ENCODE measurements around the gene GNPTAB. TPM values are rescaled to one million over a fixed set of nuclear protein-coding genes. Genes with fewer than 3 reads are reported as not detected.
A peak's percentile ranks its signal among the peaks of the same experiment; 100 is the strongest.

The GNPTAB gene
- total RNA-seq, 4 donors from 2014 or later, result 27.1 to 91.6 (median 31.3) TPM

GRCh38 chr12:101732318-101732717 lies 98.4 kb downstream of the GNPTAB start:
- no peaks in the 10 kb centered on the region for H3K9me3 ChIP-seq
- H3K4me3 ChIP-seq, result no peak overlapping the region
- TF ChIP-seq POLR2A (IDR thresholded peaks at IDR 0.05), result no peak
- TF ChIP-seq, protein P1, sequence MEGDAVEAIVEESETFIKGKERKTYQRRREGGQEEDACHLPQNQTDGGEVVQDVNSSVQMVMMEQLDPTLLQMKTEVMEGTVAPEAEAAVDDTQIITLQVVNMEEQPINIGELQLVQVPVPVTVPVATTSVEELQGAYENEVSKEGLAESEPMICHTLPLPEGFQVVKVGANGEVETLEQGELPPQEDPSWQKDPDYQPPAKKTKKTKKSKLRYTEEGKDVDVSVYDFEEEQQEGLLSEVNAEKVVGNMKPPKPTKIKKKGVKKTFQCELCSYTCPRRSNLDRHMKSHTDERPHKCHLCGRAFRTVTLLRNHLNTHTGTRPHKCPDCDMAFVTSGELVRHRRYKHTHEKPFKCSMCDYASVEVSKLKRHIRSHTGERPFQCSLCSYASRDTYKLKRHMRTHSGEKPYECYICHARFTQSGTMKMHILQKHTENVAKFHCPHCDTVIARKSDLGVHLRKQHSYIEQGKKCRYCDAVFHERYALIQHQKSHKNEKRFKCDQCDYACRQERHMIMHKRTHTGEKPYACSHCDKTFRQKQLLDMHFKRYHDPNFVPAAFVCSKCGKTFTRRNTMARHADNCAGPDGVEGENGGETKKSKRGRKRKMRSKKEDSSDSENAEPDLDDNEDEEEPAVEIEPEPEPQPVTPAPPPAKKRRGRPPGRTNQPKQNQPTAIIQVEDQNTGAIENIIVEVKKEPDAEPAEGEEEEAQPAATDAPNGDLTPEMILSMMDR (IDR thresholded peaks at IDR 0.05), result no peak
- no peaks in the 10 kb centered on the region for H3K27me3 ChIP-seq
- H3K27ac ChIP-seq, result no peak overlapping the region
- peaks cover 0 to 51% (median 0%) of the 10 kb centered on the region in 3 donors for H3K36me3 ChIP-seq
- DNase-seq, result no peak
- H3K4me1 ChIP-seq, result no peaks in the 10 kb centered on the region

DNA sequence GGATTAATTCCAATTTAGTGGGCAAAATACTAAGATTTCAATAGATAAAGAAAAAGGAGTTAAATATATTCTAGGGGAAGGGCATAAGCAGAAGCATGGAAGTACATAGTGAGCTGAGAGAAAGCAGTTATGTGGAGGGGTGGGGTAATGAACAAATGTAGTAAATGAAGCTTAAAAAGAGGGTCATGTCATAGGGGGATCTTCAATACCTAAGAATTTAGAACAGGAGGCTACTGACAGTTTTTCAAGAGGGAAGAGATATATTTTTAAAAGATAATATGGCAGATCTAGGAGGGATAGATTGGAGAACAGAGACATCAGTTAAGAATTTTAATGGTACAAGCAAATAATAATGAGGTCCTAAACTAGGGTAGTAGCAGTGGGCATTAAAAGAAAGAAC lies 100.9 kb downstream of the GNPTAB start:
- H3K27me3 ChIP-seq, result no peaks in the 10 kb centered on the region
- no peak overlapping the region for H3K4me3 ChIP-seq
- no peak for TF ChIP-seq POLR2A (IDR thresholded peaks at IDR 0.05)
- TF ChIP-seq, protein P1 (IDR thresholded peaks at IDR 0.05), result no peak
- no peak for DNase-seq
- H3K27ac ChIP-seq, result no peak overlapping the region
- H3K4me1 ChIP-seq, result no peaks in the 10 kb centered on the region
- no peaks in the 10 kb centered on the region for H3K9me3 ChIP-seq
- H3K36me3 ChIP-seq, result peaks cover 0 to 71% (median 0%) of the 10 kb centered on the region in 3 donors

- no peak overlapping the region for H3K27ac ChIP-seq
- H3K4me1 ChIP-seq, result no peaks in the 10 kb centered on the region
- no peaks in the 10 kb centered on the region for H3K27me3 ChIP-seq
- DNase-seq, result no peak
- no peak overlapping the region for H3K4me3 ChIP-seq
- peaks cover 0 to 77% (median 0%) of the 10 kb centered on the region in 3 donors for H3K36me3 ChIP-seq
- no peaks in the 10 kb centered on the region for H3K9me3 ChIP-seq
- no peak for TF ChIP-seq POLR2A (IDR thresholded peaks at IDR 0.05)
- TF ChIP-seq, protein P1 (IDR thresholded peaks at IDR 0.05), result no peak
These were observed 103.7 kb downstream of the GNPTAB start for GRCh38 chr12:101727098-101727497.

DNA sequence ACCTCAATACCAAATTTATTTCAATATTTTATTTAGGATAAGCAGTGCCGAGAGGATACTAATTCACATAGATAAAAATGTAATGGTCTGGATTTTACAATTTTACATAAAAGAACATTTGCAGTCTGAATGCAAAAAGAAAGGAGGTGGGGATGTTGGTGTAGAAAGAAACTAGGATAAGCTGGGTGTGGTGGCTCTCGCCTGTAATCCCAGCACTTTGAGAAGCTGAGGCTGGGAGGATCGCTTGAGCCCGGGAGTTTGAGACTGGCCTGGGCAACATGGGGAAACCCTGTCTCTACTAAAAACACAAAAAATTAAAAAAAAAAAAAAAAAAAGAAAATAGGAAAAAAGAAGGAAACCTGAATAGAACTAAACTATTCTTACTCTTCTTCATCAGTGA lies 108.4 kb downstream of the GNPTAB start:
- TF ChIP-seq, protein P1 (IDR thresholded peaks at IDR 0.05), result no peak
- no peak for TF ChIP-seq POLR2A (IDR thresholded peaks at IDR 0.05)
- H3K4me3 ChIP-seq, result no peak overlapping the region
- H3K36me3 ChIP-seq, result peaks cover 0 to 52% (median 0%) of the 10 kb centered on the region in 3 donors
- no peak for DNase-seq
- H3K4me1 ChIP-seq, result no peaks in the 10 kb centered on the region
- H3K27ac ChIP-seq, result no peak overlapping the region
- no peaks in the 10 kb centered on the region for H3K9me3 ChIP-seq
- no peaks in the 10 kb centered on the region for H3K27me3 ChIP-seq

- Histone ChIP-seq H3K4me1 (peaks cover 0 to 10% (median 1%) of the 10 kb centered on the region in 4 donors), H3K9me3 (no peaks in the 10 kb centered on the region), H3K27me3 (no peaks in the 10 kb centered on the region), H3K36me3 (peaks cover 0 to 32% (median 0%) of the 10 kb centered on the region in 3 donors), H3K27ac (peak overlapping the region in 1 of 4 donors; percentile 22), H3K4me3 (no peak overlapping the region)
- DNase-seq, result no peak
- TF ChIP-seq POLR2A (IDR thresholded peaks at IDR 0.05), result no peak
- TF ChIP-seq, protein P1 (IDR thresholded peaks at IDR 0.05), result no peak
These were observed 110.6 kb downstream of the GNPTAB start for GRCh38 chr12:101720118-101720517.

- H3K4me1 ChIP-seq, result peaks cover 0 to 13% (median 1%) of the 10 kb centered on the region in 4 donors
- no peak for DNase-seq
- no peaks in the 10 kb centered on the region for H3K9me3 ChIP-seq
- H3K27me3 ChIP-seq, result no peaks in the 10 kb centered on the region
- H3K36me3 ChIP-seq, result peaks cover 0 to 27% (median 0%) of the 10 kb centered on the region in 3 donors
- no peak for TF ChIP-seq POLR2A (IDR thresholded peaks at IDR 0.05)
- TF ChIP-seq, protein P1 (IDR thresholded peaks at IDR 0.05), result no peak
- H3K27ac ChIP-seq, result no peak overlapping the region
- no peak overlapping the region for H3K4me3 ChIP-seq
These were observed 111.2 kb downstream of the GNPTAB start for GRCh38 chr12:101719566-101719965.
